Measurements from ENCODE around the gene IMP4.

DNA sequence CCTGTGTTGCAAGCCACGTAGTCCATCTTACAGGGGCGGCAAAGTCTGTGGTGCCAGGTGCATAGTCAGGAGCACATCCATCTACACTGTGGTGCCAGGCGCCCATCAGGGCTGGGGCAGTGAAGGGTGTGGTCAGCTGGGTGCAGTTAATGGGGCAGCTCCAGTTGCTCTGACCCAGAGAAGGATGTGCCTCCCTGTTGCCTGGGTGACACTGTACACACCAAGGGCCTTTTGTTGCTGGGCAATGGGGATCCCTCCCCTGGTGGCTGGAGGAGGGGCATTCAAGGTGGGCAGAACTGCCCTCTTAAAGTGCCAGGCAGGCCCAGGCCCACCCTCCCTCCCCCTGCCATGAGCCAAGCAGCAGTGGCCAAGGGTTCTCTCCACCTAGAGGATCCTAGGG lies 28.3 kb upstream of the IMP4 start:
- TF ChIP-seq, protein P1, sequence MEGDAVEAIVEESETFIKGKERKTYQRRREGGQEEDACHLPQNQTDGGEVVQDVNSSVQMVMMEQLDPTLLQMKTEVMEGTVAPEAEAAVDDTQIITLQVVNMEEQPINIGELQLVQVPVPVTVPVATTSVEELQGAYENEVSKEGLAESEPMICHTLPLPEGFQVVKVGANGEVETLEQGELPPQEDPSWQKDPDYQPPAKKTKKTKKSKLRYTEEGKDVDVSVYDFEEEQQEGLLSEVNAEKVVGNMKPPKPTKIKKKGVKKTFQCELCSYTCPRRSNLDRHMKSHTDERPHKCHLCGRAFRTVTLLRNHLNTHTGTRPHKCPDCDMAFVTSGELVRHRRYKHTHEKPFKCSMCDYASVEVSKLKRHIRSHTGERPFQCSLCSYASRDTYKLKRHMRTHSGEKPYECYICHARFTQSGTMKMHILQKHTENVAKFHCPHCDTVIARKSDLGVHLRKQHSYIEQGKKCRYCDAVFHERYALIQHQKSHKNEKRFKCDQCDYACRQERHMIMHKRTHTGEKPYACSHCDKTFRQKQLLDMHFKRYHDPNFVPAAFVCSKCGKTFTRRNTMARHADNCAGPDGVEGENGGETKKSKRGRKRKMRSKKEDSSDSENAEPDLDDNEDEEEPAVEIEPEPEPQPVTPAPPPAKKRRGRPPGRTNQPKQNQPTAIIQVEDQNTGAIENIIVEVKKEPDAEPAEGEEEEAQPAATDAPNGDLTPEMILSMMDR (IDR thresholded peaks at IDR 0.05) = no peak
- TF ChIP-seq POLR2A (IDR thresholded peaks at IDR 0.05) (no peak), POLR2AphosphoS5 (IDR thresholded peaks at IDR 0.05) (no peak), EP300 (IDR thresholded peaks at IDR 0.05) (no peak)
